CD14-positive monocyte (primary cell): Measurements from ENCODE around the gene MEOX1. TPM values are rescaled to one million over a fixed set of nuclear protein-coding genes. Genes with fewer than 3 reads are reported as not detected.

Experiments used
- DNase-seq, 3 donors: peaks; one replicate each; pipeline ENCODE4 v3.0.0-alpha.2; 2011 to 2022
- H2AFZ ChIP-seq: 2 replicates; pipeline ENCODE4 v1.6.0; 2012; ENCODE audit warnings: mild to moderate bottlenecking, low read depth, low read length, inconsistent platforms; ENCODE audit not compliant: insufficient read depth, poor library complexity, severe bottlenecking
- H3K27ac ChIP-seq, 2 donors: 1 replicate in 1 of 2; 2 replicates in 1 of 2; pipeline ENCODE4 v1.5.1; 2012 to 2013; ENCODE audit warnings: low read length in 2 of 2, control low read depth in 1 of 2, inconsistent platforms in 1 of 2, low read depth in 1 of 2, mild to moderate bottlenecking in 1 of 2
- H3K27me3 ChIP-seq, 2 donors: one replicate each; pipeline versions ENCODE4 v1.6.0 to v1.6.1; 2011 to 2013; ENCODE audit warnings: low read length in 2 of 2; ENCODE audit not compliant: control insufficient read depth in 2 of 2, insufficient read depth in 2 of 2
- H3K36me3 ChIP-seq, 2 donors: replicated peaks in 1 of 2; 1 replicate in 1 of 2; 2 replicates in 1 of 2; pipeline versions ENCODE4 v1.5.1 to v1.6.1; 2012 to 2013; ENCODE audit warnings: low read length in 2 of 2, control low read depth in 1 of 2, inconsistent platforms in 1 of 2, mild to moderate bottlenecking in 1 of 2; ENCODE audit not compliant: insufficient read depth in 2 of 2, control insufficient read depth in 1 of 2
- H3K4me1 ChIP-seq, 2 donors: 1 replicate in 1 of 2; 2 replicates in 1 of 2; pipeline versions ENCODE4 v1.5.1 to v1.6.1; 2012 to 2013; ENCODE audit warnings: low read length in 2 of 2, control low read depth in 1 of 2, inconsistent platforms in 1 of 2, mild to moderate bottlenecking in 1 of 2, moderate library complexity in 1 of 2; ENCODE audit not compliant: insufficient read depth in 2 of 2, control insufficient read depth in 1 of 2
- H3K4me2 ChIP-seq: replicated peaks from 2 replicates; pipeline ENCODE3; 2012; ENCODE audit warnings: low read length, moderate library complexity, mild to moderate bottlenecking; ENCODE audit not compliant: poor library complexity, severe bottlenecking; ENCODE audit errors: extremely low read depth
- H3K4me3 ChIP-seq, 3 experiments: fragments of 200-600 bp in 1 of 3; sonication (generic) in 1 of 3; replicated peaks in 1 of 3; 1 replicate in 2 of 3; 2 replicates in 1 of 3; pipeline ENCODE4 v1.5.1; 2011 to 2013; ENCODE audit warnings: low read length in 3 of 3, mild to moderate bottlenecking in 3 of 3, control low read depth in 2 of 3, low read depth in 2 of 3, inconsistent platforms in 1 of 3, moderate library complexity in 1 of 3
- H3K79me2 ChIP-seq: 2 replicates; pipeline ENCODE4 v1.6.0; 2012; ENCODE audit warnings: mild to moderate bottlenecking, control low read depth, inconsistent platforms, low read length, moderate library complexity; ENCODE audit not compliant: insufficient read depth
- H3K9ac ChIP-seq: 2 replicates; pipeline ENCODE4 v1.6.0; 2017; ENCODE audit warnings: low read length, mild to moderate bottlenecking; ENCODE audit not compliant: insufficient read depth, poor library complexity, severe bottlenecking
- H3K9me3 ChIP-seq, 2 donors: replicated peaks in 1 of 2; 1 replicate in 1 of 2; 2 replicates in 1 of 2; pipeline versions ENCODE4 v1.5.1 to v1.6.1; 2012 to 2013; ENCODE audit warnings: low read length in 2 of 2, control low read depth in 1 of 2; ENCODE audit not compliant: control insufficient read depth in 1 of 2, insufficient read depth in 1 of 2
- H4K20me1 ChIP-seq: 2 replicates; pipeline ENCODE4 v1.6.0; 2012; ENCODE audit warnings: mild to moderate bottlenecking, low read length, control low read depth, moderate library complexity; ENCODE audit not compliant: insufficient read depth
- H3K27ac Mint-ChIP-seq, 7 donors: one replicate each; pipeline ENCODE4 v1.8.0; 2020; ENCODE audit warnings: mild to moderate bottlenecking in 7 of 7, mixed read lengths in 7 of 7, moderate library complexity in 6 of 7, inconsistent platforms in 2 of 7
- H3K27me3 Mint-ChIP-seq, 3 donors: one replicate each; pipeline ENCODE4 v1.8.0; 2021 to 2022; ENCODE audit warnings: low read depth in 3 of 3, mild to moderate bottlenecking in 3 of 3, mixed read lengths in 3 of 3, moderate library complexity in 3 of 3, inconsistent platforms in 1 of 3
- H3K36me3 Mint-ChIP-seq, 2 donors: one replicate each; pipeline ENCODE4 v1.8.0; 2020; ENCODE audit warnings: mixed read lengths in 2 of 2, inconsistent platforms in 1 of 2, mild to moderate bottlenecking in 1 of 2
- H3K4me1 Mint-ChIP-seq: one replicate; pipeline ENCODE4 v1.8.0; 2020; ENCODE audit warnings: mild to moderate bottlenecking, mixed read lengths
- H3K4me3 Mint-ChIP-seq, 2 donors: one replicate each; pipeline ENCODE4 v1.8.0; 2020; ENCODE audit warnings: mild to moderate bottlenecking in 2 of 2, mixed read lengths in 2 of 2, moderate library complexity in 1 of 2
- H3K9me3 Mint-ChIP-seq, 7 donors: one replicate each; pipeline ENCODE4 v1.8.0; 2020 to 2022; ENCODE audit warnings: mixed read lengths in 7 of 7, mild to moderate bottlenecking in 6 of 7, moderate library complexity in 6 of 7, inconsistent platforms in 2 of 7
- WGBS: methylation state at CpG from one replicate; pipeline ENCODE4 v1.1.5; 2013; ENCODE audit warnings: missing lambda C conversion rate; ENCODE audit not compliant: insufficient coverage; 5-methylcytosine and 5-hydroxymethylcytosine counted together
- intact Hi-C, 2 donors: fragments of 100-400 bp; cut with micrococcal nuclease; formaldehyde crosslinking; loops; one replicate each; pipeline versions ENCODE4 v1.15.0 to v1.15.1; 2023
- polyA plus RNA-seq, 3 donors: library from polyadenylated mRNA; depleted of rRNA in 1 of 3; unstranded in 2 of 3; stranded (reverse) in 1 of 3; fragments of 300-500 nt in 2 of 3; fragments of >200 nt in 1 of 3; fragmentation: Illumina TruSeq in 2 of 3; gene quantifications; 1 replicate in 2 of 3; 2 replicates in 1 of 3; pipeline ENCODE4 v1.2.3, GENCODE V29; 2012 to 2021
- TF ChIP-seq, protein P1 (sequence below): fragments of 200-600 bp; IDR thresholded peaks from one replicate; pipeline ENCODE4 v1.8.0; 2022; ENCODE audit warnings: antibody characterized with exemption, mild to moderate bottlenecking

The MEOX1 gene
- polyA plus RNA-seq, 3 donors: 0.06 TPM; not detected in 2

DNA sequence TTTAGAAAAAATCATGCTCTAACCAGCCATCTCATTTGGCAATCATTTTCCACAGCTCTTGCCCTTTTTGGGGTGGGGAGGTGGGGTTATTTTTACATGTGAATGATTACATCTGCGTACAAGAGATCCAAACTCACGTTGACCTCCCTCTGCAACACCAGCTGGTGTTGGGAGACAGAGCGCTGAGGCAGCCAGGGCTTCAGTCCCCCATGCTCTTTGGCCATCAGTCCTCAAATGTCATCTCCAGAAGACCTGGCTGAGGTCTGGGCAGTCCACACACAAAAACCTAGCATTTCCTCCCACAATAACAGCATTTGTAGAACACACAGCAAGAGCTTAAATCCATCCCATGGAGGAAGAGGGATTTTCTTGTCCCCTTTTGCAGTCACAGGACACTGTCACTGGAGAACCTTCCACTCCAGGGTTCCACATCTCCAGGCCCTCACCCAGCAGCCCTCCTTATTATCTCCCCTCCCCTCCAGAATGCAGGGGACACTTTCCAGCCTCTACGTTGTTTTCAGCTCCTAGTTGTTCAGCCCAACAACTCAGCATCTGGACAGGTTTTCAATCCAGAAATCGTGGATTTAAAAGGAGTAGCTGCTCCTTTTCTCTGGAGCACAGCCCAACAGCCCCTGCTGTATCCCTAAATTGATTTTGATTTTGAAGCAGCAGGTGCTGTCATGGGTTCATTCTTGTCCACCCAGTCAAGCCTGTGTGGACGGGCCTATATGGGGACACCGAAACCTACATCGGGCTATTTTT lies 21.1 kb downstream of the MEOX1 start:
- peaks cover 5% of the 10 kb centered on the region for H3K4me1 Mint-ChIP-seq
- peaks cover 22 to 32% (median 23%) of the 10 kb centered on the region in 3 donors for H3K27me3 Mint-ChIP-seq
- no peaks in the 10 kb centered on the region for H3K36me3 ChIP-seq
- no peak overlapping the region for H3K27ac ChIP-seq
- peaks cover 0 to 3% (median 0%) of the 10 kb centered on the region in 7 donors for H3K9me3 Mint-ChIP-seq
- H3K79me2 ChIP-seq: no peaks in the 10 kb centered on the region
- TF ChIP-seq, protein P1, sequence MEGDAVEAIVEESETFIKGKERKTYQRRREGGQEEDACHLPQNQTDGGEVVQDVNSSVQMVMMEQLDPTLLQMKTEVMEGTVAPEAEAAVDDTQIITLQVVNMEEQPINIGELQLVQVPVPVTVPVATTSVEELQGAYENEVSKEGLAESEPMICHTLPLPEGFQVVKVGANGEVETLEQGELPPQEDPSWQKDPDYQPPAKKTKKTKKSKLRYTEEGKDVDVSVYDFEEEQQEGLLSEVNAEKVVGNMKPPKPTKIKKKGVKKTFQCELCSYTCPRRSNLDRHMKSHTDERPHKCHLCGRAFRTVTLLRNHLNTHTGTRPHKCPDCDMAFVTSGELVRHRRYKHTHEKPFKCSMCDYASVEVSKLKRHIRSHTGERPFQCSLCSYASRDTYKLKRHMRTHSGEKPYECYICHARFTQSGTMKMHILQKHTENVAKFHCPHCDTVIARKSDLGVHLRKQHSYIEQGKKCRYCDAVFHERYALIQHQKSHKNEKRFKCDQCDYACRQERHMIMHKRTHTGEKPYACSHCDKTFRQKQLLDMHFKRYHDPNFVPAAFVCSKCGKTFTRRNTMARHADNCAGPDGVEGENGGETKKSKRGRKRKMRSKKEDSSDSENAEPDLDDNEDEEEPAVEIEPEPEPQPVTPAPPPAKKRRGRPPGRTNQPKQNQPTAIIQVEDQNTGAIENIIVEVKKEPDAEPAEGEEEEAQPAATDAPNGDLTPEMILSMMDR: no peak
- no peak overlapping the region for H3K27ac Mint-ChIP-seq
- intact Hi-C loops: no loop called here
- no peak overlapping the region for H3K4me3 Mint-ChIP-seq
- DNase-seq: no peak
- 91% methylated on average over 8 of the region's 8 CpGs for WGBS
- no peak overlapping the region for H3K4me3 ChIP-seq
- H2AFZ ChIP-seq: no peak overlapping the region
- H3K9me3 ChIP-seq: no peaks in the 10 kb centered on the region
- H3K4me2 ChIP-seq: no peak overlapping the region
- no peaks in the 10 kb centered on the region for H3K36me3 Mint-ChIP-seq
- peaks cover 0 to 7% of the 10 kb centered on the region in 2 donors for H3K27me3 ChIP-seq
- H3K9ac ChIP-seq: no peak overlapping the region
- no peaks in the 10 kb centered on the region for H4K20me1 ChIP-seq
- H3K4me1 ChIP-seq: peaks cover 2 to 3% of the 10 kb centered on the region in 2 donors

DNA sequence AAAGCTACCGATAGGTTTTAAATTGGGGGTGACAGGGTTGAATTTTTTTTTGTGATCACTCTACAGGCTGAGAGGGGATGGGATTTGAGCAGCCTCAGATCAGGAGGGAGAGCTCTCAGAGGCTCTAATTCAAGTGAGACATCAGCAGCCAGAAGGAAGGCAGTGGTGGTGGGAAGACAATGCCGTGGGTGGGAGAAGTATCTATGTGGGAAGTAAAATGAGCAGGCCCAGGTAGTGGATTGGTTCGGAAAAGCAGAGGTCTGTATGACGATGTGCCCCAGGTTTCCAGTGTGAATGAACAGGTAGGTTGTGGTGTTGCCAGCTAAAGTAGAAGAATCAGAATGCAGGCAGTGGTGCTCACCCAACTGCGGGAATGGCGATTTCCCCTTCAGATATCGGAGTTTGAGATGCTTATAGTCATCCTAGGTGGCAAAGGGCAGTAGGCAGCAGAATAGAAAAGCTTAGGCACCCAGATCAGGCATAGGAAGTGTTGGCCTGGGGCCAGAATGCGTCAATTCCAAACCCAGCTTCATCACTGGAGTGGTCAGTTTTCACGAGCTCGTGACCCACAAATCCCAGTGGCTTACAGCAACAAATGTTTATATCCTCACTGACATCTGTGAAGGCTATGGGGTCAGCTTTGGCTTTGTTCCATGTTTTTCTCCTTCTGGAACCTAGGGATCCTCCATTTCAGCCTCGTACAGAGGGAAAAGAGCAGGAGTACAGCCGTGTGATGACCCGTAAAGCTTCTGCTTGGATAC lies 24.0 kb downstream of the MEOX1 start:
- H2AFZ ChIP-seq: no peak overlapping the region
- Mint-ChIP-seq H3K36me3 (no peaks in the 10 kb centered on the region), H3K27me3 (peaks cover 8 to 18% (median 10%) of the 10 kb centered on the region in 3 donors), H3K27ac (no peak overlapping the region), H3K9me3 (peaks cover 0 to 2% (median 0%) of the 10 kb centered on the region in 7 donors), H3K4me1 (peaks cover 4% of the 10 kb centered on the region), H3K4me3 (peak overlapping the region in 1 of 2 donors; percentile 12)
- no peaks in the 10 kb centered on the region for H3K27me3 ChIP-seq
- H3K4me2 ChIP-seq: no peak overlapping the region
- no peaks in the 10 kb centered on the region for H4K20me1 ChIP-seq
- H3K4me1 ChIP-seq: no peaks in the 10 kb centered on the region
- H3K9me3 ChIP-seq: no peaks in the 10 kb centered on the region
- TF ChIP-seq, protein P1: no peak
- no peak overlapping the region for H3K9ac ChIP-seq
- H3K79me2 ChIP-seq: no peaks in the 10 kb centered on the region
- intact Hi-C loops: no loop called here
- no peak overlapping the region for H3K27ac ChIP-seq
- WGBS: 91% methylated on average over 9 of the region's 13 CpGs
- no peaks in the 10 kb centered on the region for H3K36me3 ChIP-seq
- H3K4me3 ChIP-seq: no peak overlapping the region
- DNase-seq: no peak
